Activated CD8-positive, alpha-beta memory T cell treated with anti-CD3 and anti-CD28 coated beads, Interleukin-2, amount 50 U/mL, for 48 hours (primary cell): ENCODE results near the gene TRDN.
"Not testable (repeated sequence)": the region's sequence is repeated elsewhere in the genome, so short reads cannot be mapped to it uniquely, and the experiment has no call there.

Source experiments
- DNase-seq: peaks from one replicate; pipeline ENCODE4 v3.0.0-alpha.2; 2020

The TRDN gene

GRCh38 chr6:123240626-123241025 lies 396.1 kb downstream of the TRDN start:
- no peak for DNase-seq

DNA sequence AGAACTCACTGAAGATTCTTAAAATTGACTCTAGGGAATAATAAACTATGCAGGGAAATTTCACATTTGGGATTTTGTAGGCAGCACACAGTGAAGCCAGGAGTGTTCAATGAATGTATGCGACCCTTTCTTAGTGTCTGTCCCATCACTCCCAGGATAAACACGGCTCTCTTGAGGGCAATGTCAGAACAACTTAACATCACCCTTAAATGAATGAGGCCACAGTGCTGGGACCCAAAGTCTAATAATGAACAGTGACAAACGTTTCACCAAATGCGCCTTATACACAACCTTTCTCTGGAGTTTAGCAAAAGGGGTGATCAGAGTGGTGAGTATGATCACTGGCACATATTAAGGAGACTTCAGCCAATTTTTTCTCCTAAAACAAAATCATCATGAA lies 403.4 kb downstream of the TRDN start:
- no peak for DNase-seq

- not testable (repeated sequence) for DNase-seq
Measured at GRCh38 chr6:123227789-123228188, 409.0 kb downstream of the TRDN start.

- no peak for DNase-seq
Measured at GRCh38 chr6:123226398-123226797, 410.4 kb downstream of the TRDN start.

GRCh38 chr6:123224077-123224476 lies 412.7 kb downstream of the TRDN start:
- DNase-seq = no peak

DNA sequence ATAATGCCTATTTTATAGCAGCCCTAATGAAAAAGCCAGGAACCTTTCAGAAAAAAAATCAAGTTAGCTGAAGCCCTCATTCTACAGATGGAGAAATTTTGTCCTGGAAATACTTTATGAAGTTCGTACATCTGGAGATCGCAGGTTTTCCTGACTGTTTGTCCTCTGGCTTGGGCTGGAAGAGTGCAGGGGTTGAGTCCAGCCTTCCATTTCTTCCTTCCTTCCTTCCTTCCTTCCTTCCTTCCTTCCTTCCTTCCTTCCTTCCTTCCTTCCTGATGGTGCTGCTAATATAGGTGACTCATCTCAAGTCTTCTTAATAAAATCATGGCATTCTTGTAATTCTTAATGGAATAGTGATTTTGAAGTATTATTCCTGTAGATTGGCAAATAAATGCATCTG lies 413.3 kb downstream of the TRDN start:
- DNase-seq = no peak

DNA sequence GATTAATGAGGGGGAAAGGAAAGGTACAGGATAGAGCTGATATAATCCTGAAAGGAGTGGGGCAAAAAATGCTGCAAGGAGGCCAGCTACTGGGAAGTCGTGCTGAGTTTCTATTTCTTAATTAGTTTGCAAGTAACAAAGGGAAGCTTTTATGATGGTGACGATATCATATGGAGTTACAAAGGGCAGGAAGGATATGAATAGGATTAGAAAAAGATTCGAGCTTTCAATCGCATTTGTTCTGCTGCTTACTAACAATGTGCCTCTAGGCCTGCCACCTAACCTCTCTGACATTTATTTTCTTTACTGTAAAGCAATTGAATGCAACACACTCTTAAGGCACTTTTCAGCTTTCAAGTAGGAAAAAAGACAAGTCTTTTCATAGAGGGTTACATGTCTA lies 421.5 kb downstream of the TRDN start:
- DNase-seq = no peak

DNA sequence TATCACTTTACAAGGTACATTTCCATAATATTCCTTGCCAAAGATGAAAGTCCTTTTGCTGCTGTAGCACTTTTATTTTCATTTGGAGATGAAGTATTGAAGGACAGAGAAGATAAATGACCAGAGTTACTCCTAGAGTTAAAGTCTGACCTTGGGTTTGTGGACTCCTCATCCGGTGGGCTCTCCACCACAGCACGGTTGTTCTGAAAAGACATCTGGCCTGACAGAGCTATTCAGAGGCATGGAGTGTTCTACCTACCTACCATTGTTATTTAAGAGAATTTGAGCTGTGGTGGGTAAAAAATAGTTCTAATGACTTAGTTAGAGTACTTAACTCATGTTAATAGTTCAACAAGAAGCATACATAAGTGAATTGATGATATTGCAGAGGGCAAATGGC lies 422.3 kb downstream of the TRDN start:
- no peak for DNase-seq

- DNase-seq = no peak
Measured at GRCh38 chr6:123213921-123214320, 422.8 kb downstream of the TRDN start.

DNA sequence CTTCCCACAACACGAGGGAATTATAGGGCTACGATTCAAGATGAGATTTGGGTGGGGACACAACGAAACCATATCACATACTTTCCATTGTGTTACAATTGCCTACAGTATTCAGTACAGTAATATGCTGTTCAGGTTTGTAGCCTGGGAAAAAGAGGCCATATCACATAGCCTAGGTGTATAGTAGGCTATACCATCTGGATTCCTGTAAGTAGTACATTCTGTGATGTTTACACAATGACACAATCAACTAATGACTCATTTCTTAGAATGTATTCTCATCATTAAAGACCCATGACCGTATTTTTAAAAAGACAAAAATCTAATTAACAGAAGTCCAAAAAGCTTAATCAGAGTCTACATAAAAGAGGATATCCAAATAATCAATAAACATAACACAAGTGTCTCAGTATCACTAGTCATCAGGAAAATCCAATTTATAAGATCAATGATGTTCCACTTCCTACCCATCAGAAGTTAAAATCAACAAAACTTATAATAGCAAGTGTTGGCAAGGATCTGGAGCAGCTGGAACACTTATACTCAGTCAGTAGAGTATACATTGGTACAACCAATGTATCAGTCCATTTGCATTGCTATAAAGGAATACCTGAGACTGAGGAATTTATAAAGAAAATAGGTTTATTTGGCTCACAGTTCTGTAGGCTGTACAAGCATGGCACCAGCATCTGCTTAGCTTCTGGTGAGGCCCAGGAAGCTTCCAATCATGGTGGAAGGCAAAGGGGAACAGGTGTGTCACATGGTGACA lies 424.8 kb downstream of the TRDN start:
- no peak for DNase-seq

GRCh38 chr6:123210645-123211044 lies 426.1 kb downstream of the TRDN start:
- DNase-seq = no peak

GRCh38 chr6:123207967-123208510 lies 428.7 kb downstream of the TRDN start:
- DNase-seq = no peak

- no peak for DNase-seq
Measured at GRCh38 chr6:123203928-123204327, 432.8 kb downstream of the TRDN start.

GRCh38 chr6:123201869-123202372 lies 434.8 kb downstream of the TRDN start:
- no peak for DNase-seq

GRCh38 chr6:123193298-123193697 lies 443.5 kb downstream of the TRDN start:
- DNase-seq = no peak

GRCh38 chr6:123189816-123190215 lies 446.9 kb downstream of the TRDN start:
- DNase-seq = no peak

DNA sequence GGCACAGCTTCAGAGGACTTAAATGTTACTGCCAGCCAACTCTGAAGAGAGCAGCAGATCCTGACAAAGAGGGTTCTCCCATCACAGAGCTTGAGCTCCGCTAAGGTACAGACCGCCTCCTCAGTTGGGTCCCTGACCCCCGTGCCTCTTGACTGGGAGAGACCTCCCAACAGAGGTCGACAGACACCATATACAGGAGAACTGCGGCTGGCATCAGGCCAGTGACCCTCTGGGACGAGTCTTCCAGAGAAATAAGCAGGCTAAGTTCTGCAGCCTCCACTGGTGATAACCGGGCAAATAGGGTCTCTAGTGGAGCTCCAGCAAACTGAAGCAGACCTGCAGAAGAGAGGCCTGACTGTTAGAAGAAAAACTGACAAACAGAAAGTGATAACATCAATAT lies 453.8 kb downstream of the TRDN start:
- no peak for DNase-seq

- no peak for DNase-seq
Measured at GRCh38 chr6:123176706-123177105, 460.0 kb downstream of the TRDN start.

DNA sequence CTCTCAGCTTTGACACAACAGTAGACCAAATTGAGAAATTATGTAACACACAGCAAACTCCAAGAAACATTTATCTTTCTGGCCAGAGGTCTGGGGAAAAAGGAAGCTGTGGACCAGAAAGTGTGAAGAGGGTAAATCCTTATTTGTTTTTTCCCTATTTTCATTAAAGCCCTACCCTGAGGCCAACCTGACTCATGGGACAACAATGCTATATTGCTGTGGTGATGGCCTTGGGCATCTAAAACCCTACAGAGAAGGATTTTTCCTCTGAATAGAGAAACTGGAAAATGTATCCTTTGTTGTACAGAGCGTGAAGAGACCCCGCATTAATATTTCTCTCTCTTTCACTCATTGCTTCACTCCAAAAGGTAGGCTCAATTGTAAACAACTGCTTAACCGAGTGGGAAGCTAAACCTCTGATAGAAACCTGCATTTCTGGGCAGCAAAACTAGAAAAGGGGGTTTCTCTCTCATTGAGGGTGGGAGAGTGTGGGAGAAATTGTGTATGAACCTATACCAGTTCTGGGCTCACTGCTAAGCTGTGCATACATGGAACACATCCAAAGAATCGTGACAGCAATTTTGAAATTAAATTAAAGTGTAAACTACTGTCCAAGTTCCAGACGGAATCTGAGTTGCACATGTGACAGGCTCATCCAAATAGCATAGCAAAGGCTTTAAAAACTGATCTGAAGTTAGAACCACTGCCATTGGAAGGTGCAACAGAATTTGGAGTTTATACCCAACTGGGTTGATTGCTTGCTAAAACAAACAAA lies 465.2 kb downstream of the TRDN start:
- DNase-seq = no peak

DNA sequence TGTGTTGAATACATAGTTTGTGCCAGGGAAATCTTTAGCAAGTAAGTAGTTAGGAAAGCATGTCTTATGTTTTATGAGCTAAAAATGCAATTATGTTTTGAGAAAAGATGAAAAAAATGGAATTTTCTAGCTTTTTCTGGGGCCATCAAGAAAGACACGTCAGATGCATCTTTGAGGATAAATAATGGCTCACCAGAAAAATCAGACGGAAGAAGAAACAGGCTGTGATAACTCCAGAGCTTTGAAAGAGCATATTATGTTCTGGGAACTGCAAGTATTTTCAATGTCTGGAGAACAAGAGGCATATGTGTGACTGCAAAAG lies 467.0 kb downstream of the TRDN start:
- no peak for DNase-seq

- no peak for DNase-seq
Measured at GRCh38 chr6:123168892-123169773, 467.6 kb downstream of the TRDN start.

DNA sequence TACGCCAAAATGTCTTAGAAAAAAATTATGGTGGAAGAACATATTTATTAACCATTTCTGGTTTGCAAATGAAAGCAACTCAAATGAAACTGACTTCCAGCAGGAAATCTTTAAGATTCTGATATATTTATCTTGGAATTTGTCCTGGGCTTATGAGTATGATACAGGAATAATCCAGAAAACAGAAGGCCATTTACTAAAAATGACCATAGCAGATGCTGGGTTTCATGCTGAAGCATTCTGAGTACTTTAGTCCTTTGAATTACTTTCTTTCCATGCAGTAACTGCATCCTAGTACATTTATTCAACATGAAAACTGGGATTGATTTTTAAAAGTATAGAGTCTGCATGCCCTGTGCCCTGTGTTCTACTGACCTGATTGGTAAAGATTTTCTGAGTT lies 468.3 kb downstream of the TRDN start:
- no peak for DNase-seq
